IMR-90 (cell line): ENCODE measurements around the gene LNX1. TPM values are rescaled to one million over a fixed set of nuclear protein-coding genes. Genes with fewer than 3 reads are reported as not detected.

Experiments used
- ATAC-seq: fragments of 200-7000 bp; cut with Tn5 transposase; 2 replicates; pipeline ENCODE4 v1.9.1; 2020; ENCODE audit warnings: low read depth, mild to moderate bottlenecking, moderate library complexity
- BruUV-seq: library from RNA; stranded (reverse); fragments of 400-500 nt; replicated peaks from 2 replicates; lab custom pipeline; 2021; lab: Mats Ljungman, UMichigan
- CTCF ChIA-PET: fragments of 300-600 bp; formaldehyde crosslinking; extraction: SDS; loops from one replicate; lab custom pipeline; 2021; ENCODE audit warnings: antibody characterized with exemption; lab: Yijun Ruan, JAX
- POLR2A ChIA-PET: fragments of 300-600 bp; sonication (Branson Sonifier 250); formaldehyde crosslinking; loops from one replicate; lab custom pipeline; 2022; ENCODE audit warnings: antibody characterized with exemption; ENCODE audit not compliant: unreplicated experiment; lab: Charles Lee
- DNase-seq: peaks from one replicate; pipeline ENCODE4 v3.0.0; 2013
- H2AFZ ChIP-seq: replicated peaks from 2 replicates; pipeline ENCODE3; 2013; ENCODE audit warnings: low read length, mild to moderate bottlenecking; ENCODE audit not compliant: poor library complexity
- H2AK5ac ChIP-seq: 2 replicates; pipeline ENCODE4 v1.6.1; 2013; ENCODE audit warnings: low read depth, low read length, inconsistent platforms
- H2AK9ac ChIP-seq: replicated peaks from 2 replicates; pipeline ENCODE3; 2013; ENCODE audit warnings: mild to moderate bottlenecking, low read depth, low read length, moderate library complexity; ENCODE audit not compliant: poor library complexity
- H2BK120ac ChIP-seq: 2 replicates; pipeline ENCODE4 v1.6.1; 2013; ENCODE audit warnings: low read depth, low read length, inconsistent platforms
- H2BK15ac ChIP-seq: 3 replicates; pipeline ENCODE4 v1.6.1; 2013; ENCODE audit warnings: low read depth, low read length, inconsistent platforms
- H2BK20ac ChIP-seq: 2 replicates; pipeline ENCODE4 v1.6.1; 2013; ENCODE audit warnings: low read depth, mild to moderate bottlenecking, inconsistent platforms, low read length, moderate library complexity
- H2BK5ac ChIP-seq: 2 replicates; pipeline ENCODE4 v1.6.1; 2013; ENCODE audit warnings: mild to moderate bottlenecking, low read depth, low read length, inconsistent platforms; ENCODE audit not compliant: poor library complexity, severe bottlenecking
- H3K14ac ChIP-seq: replicated peaks from 2 replicates; pipeline ENCODE4 v1.6.1; 2013; ENCODE audit warnings: low read depth, low read length, inconsistent platforms
- H3K18ac ChIP-seq: 2 replicates; pipeline ENCODE4 v1.6.1; 2013; ENCODE audit warnings: low read depth, low read length, control low read depth
- H3K23ac ChIP-seq: 2 replicates; pipeline ENCODE4 v1.6.1; 2013; ENCODE audit warnings: low read depth, low read length, inconsistent platforms
- H3K27ac ChIP-seq: 2 replicates; pipeline ENCODE4 v1.5.1; 2013; ENCODE audit warnings: mild to moderate bottlenecking, control low read depth, low read length; ENCODE audit not compliant: insufficient read depth
- H3K27me3 ChIP-seq: 2 replicates; pipeline ENCODE4 v1.6.1; 2013; ENCODE audit warnings: low read length; ENCODE audit not compliant: control insufficient read depth, insufficient read depth
- H3K36me3 ChIP-seq: 2 replicates; pipeline ENCODE4 v1.6.1; 2013; ENCODE audit warnings: low read length, mixed read lengths; ENCODE audit not compliant: control insufficient read depth, insufficient read depth
- H3K4ac ChIP-seq: 2 replicates; pipeline ENCODE4 v1.6.1; 2013; ENCODE audit warnings: low read depth, low read length, inconsistent platforms
- H3K4me1 ChIP-seq: 2 replicates; pipeline ENCODE4 v1.6.1; 2013; ENCODE audit warnings: low read length, mixed read lengths; ENCODE audit not compliant: control insufficient read depth, insufficient read depth
- H3K4me2 ChIP-seq: 2 replicates; pipeline ENCODE4 v1.6.1; 2013; ENCODE audit warnings: low read depth, mild to moderate bottlenecking, control low read depth, low read length, moderate library complexity
- H3K4me3 ChIP-seq: 2 replicates; pipeline ENCODE4 v1.5.1; 2013; ENCODE audit warnings: low read depth, mild to moderate bottlenecking, control low read depth, low read length, moderate library complexity; ENCODE audit not compliant: insufficient read depth
- H3K56ac ChIP-seq: 2 replicates; pipeline ENCODE4 v1.6.1; 2013; ENCODE audit warnings: low read length, inconsistent platforms; ENCODE audit not compliant: insufficient read depth; ENCODE audit errors: extremely low read depth
- H3K79me1 ChIP-seq, 2 experiments: 2 replicates each; pipeline ENCODE4 v1.6.1; 2013; ENCODE audit warnings: low read length in 2 of 2, inconsistent platforms in 1 of 2, low read depth in 1 of 2
- H3K9ac ChIP-seq: 2 replicates; pipeline ENCODE4 v1.6.1; 2013; ENCODE audit warnings: low read depth, low read length, control low read depth
- H3K9me1 ChIP-seq: 2 replicates; pipeline ENCODE4 v1.6.1; 2013; ENCODE audit warnings: low read length, inconsistent platforms; ENCODE audit not compliant: insufficient read depth
- H3K9me3 ChIP-seq: 2 replicates; pipeline ENCODE4 v1.6.1; 2013; ENCODE audit warnings: low read length; ENCODE audit not compliant: control insufficient read depth, insufficient read depth
- H4K20me1 ChIP-seq: 2 replicates; pipeline ENCODE4 v1.6.1; 2013; ENCODE audit warnings: low read length, inconsistent platforms; ENCODE audit not compliant: insufficient read depth
- H4K5ac ChIP-seq: 2 replicates; pipeline ENCODE4 v1.6.1; 2013; ENCODE audit warnings: mild to moderate bottlenecking, low read depth, low read length, control low read depth
- H4K8ac ChIP-seq, 2 experiments: 2 replicates each; pipeline ENCODE4 v1.6.1; 2013; ENCODE audit warnings: low read depth in 2 of 2, low read length in 2 of 2, control low read depth in 1 of 2, inconsistent platforms in 1 of 2
- H4K91ac ChIP-seq: 2 replicates; pipeline ENCODE4 v1.6.1; 2013; ENCODE audit warnings: low read depth, low read length, inconsistent platforms; ENCODE audit not compliant: insufficient read depth
- BHLHE40 ChIP-seq: fragments of 150-350 bp; IDR thresholded peaks from 2 replicates; pipeline ENCODE4 v1.6.1; 2016; ENCODE audit warnings: mild to moderate bottlenecking, low read depth, low read length
- CEBPB ChIP-seq: IDR thresholded peaks from 2 replicates; pipeline ENCODE4 v1.6.1; 2012; ENCODE audit warnings: low read depth, low read length, improper control_type of control experiment
- CHD1 ChIP-seq: IDR thresholded peaks from 2 replicates; pipeline ENCODE4 v1.6.1; 2012; ENCODE audit warnings: low read depth, low read length, improper control_type of control experiment
- MAFK ChIP-seq: IDR thresholded peaks from 2 replicates; pipeline ENCODE4 v1.6.1; 2012; ENCODE audit warnings: low read depth, low read length, improper control_type of control experiment
- MAZ ChIP-seq: IDR thresholded peaks from 2 replicates; pipeline ENCODE4 v1.6.1; 2012; ENCODE audit warnings: low read depth, mild to moderate bottlenecking, low read length, improper control_type of control experiment, moderate library complexity, borderline replicate concordance
- MXI1 ChIP-seq: IDR thresholded peaks from 2 replicates; pipeline ENCODE4 v1.6.1; 2012; ENCODE audit warnings: low read depth, mild to moderate bottlenecking, low read length, moderate library complexity, borderline replicate concordance
- NFE2L2 ChIP-seq: fragments of 150-350 bp; IDR thresholded peaks from 2 replicates; pipeline ENCODE4 v1.6.1; 2016; ENCODE audit warnings: low read depth, mild to moderate bottlenecking, low read length
- POLR2A ChIP-seq: IDR thresholded peaks from 2 replicates; pipeline ENCODE4 v1.6.1; 2012; ENCODE audit warnings: mild to moderate bottlenecking, low read depth, low read length
- RFX5 ChIP-seq: IDR thresholded peaks from 2 replicates; pipeline ENCODE4 v1.8.0; 2012; ENCODE audit warnings: low read depth, mild to moderate bottlenecking, low read length, moderate library complexity
- SMC3 ChIP-seq: fragments of 150-350 bp; IDR thresholded peaks from 2 replicates; pipeline ENCODE4 v1.6.1; 2016; ENCODE audit warnings: low read depth, mild to moderate bottlenecking, antibody characterized with exemption, low read length, moderate library complexity
- WGBS, 2 experiments: methylation state at CpG; one replicate each; pipeline versions ENCODE4 v1.1.5 to v1.1.7; 2013; ENCODE audit warnings: missing lambda C conversion rate in 2 of 2; ENCODE audit not compliant: insufficient read length in 1 of 2; ENCODE audit errors: extremely low coverage in 2 of 2; 5-methylcytosine and 5-hydroxymethylcytosine counted together
- dilution Hi-C: fragments of 300-500 bp; cut with HindIII; formaldehyde crosslinking; loops from one replicate; pipeline ENCODE4 v1.14.3; 2018; ENCODE audit warnings: low sequenced_read_pairs; ENCODE audit not compliant: unreplicated experiment
- in situ Hi-C: fragments of 300-500 bp; cut with MboI; formaldehyde crosslinking; loops from 3 replicates; pipeline ENCODE4 v1.14.3; 2019; ENCODE audit warnings: low sequenced_read_pairs, inconsistent platforms, mixed read lengths
- intact Hi-C: fragments of 100-400 bp; cut with micrococcal nuclease; formaldehyde crosslinking; loops from 2 replicates; pipeline ENCODE4 v1.10.0; 2022
- polyA plus RNA-seq, 3 experiments: library from polyadenylated mRNA; depleted of rRNA; stranded (reverse); fragments of >200 nt; gene quantifications; 2 replicates each; pipeline ENCODE4 v1.2.3, GENCODE V29; 2012; ENCODE audit warnings: low replicate concordance in 1 of 3
- total RNA-seq: library from RNA; depleted of rRNA; stranded (reverse); fragments of >200 nt; gene quantifications from 2 replicates; pipeline ENCODE4 v1.2.3, GENCODE V29; 2012
- TF ChIP-seq, protein P1 (sequence below): fragments of 150-350 bp; IDR thresholded peaks from 2 replicates; pipeline ENCODE4 v1.6.1; 2016; ENCODE audit warnings: low read depth, mild to moderate bottlenecking, low read length, moderate library complexity, borderline replicate concordance
- TF ChIP-seq, protein P2 (sequence below): conservative IDR thresholded peaks from 2 replicates; pipeline ENCODE4 v1.5.1; 2012; ENCODE audit warnings: mild to moderate bottlenecking, low read depth, low read length, improper control_type of control experiment
- TF ChIP-seq, protein P3 (sequence below): fragments of 150-350 bp; IDR thresholded peaks from 2 replicates; pipeline ENCODE4 v1.6.1; 2017; ENCODE audit warnings: mild to moderate bottlenecking, antibody characterized with exemption, low read length, low read depth

The LNX1 gene
- total and polyA plus RNA-seq, 2 of the 4 experiments (the other 2 are of a cell fraction), result 0.15 to 0.36 TPM

DNA sequence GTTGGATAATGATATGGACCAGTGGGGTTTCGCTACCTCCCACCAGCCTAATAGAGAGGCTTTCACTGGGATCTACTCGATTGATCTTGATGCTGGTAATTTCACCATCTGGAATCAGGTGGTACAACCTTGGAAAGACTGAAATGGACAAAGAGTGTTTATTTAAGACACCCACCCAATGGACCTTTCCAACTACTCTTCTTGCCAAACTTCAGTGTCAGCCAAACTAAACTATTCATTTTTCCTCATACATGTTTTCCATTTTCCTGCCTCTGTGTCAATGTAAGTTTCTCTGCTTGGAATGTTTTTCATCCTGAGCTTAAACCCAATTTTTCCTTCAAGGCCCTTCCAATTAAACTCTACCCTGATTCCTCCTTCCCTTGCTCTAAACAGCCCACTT is 92.6 kb downstream of the LNX1 start:
- Histone ChIP-seq H3K23ac (no peak overlapping the region), H4K91ac (no peak overlapping the region), H2AK5ac (no peak overlapping the region), H3K36me3 (no peaks in the 10 kb centered on the region), H3K27me3 (no peaks in the 10 kb centered on the region), H2BK120ac (no peak overlapping the region), H3K4me1 (peaks cover 2% of the 10 kb centered on the region), H3K79me1 (no peaks in the 10 kb centered on the region), H3K4me2 (no peak overlapping the region), H3K56ac (no peak overlapping the region), H3K4me3 (no peak overlapping the region), H3K9ac (no peak overlapping the region), H2BK5ac (no peak overlapping the region), H2BK15ac (no peak overlapping the region), H4K8ac (no peak overlapping the region), H2BK20ac (0 out of 2 replicates have a peak overlapping the region, but pooled peaks have one; percentile 21), H4K5ac (no peak overlapping the region), H3K4ac (0 out of 2 replicates have a peak overlapping the region, but pooled peaks have one; percentile 23), H3K9me3 (no peaks in the 10 kb centered on the region), H2AK9ac (no peak overlapping the region), H3K9me1 (no peaks in the 10 kb centered on the region), H3K27ac (no peak overlapping the region), H3K18ac (no peak overlapping the region), H4K20me1 (no peaks in the 10 kb centered on the region), H3K14ac (no peak overlapping the region), H2AFZ (no peak overlapping the region)
- POLR2A ChIA-PET, result no interaction called here
- dilution Hi-C loops, result no loop called here
- CTCF ChIA-PET, result no interaction called here
- in situ Hi-C loops, result loop anchor here (10.0 kb wide), 1 partner anchor 726 kb away; the partner anchor contains the start of gene PDGFRA
- ATAC-seq, result no peak
- no CpG with 5 or more reads among the region's 2 CpGs for WGBS, 2 experiments
- intact Hi-C loops, result loop anchor here (10.0 kb wide), 1 partner anchor 286 kb away; no protein-coding TSS in a partner anchor
- no peak for TF ChIP-seq MXI1
- no peak for TF ChIP-seq SMC3
- TF ChIP-seq POLR2A, result no peak
- TF ChIP-seq CEBPB, result no peak
- no peak for TF ChIP-seq MAZ
- no peak for TF ChIP-seq BHLHE40
- no peak for TF ChIP-seq NFE2L2
- TF ChIP-seq, protein P1, sequence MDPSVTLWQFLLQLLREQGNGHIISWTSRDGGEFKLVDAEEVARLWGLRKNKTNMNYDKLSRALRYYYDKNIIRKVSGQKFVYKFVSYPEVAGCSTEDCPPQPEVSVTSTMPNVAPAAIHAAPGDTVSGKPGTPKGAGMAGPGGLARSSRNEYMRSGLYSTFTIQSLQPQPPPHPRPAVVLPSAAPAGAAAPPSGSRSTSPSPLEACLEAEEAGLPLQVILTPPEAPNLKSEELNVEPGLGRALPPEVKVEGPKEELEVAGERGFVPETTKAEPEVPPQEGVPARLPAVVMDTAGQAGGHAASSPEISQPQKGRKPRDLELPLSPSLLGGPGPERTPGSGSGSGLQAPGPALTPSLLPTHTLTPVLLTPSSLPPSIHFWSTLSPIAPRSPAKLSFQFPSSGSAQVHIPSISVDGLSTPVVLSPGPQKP, result no peak
- TF ChIP-seq, protein P2, sequence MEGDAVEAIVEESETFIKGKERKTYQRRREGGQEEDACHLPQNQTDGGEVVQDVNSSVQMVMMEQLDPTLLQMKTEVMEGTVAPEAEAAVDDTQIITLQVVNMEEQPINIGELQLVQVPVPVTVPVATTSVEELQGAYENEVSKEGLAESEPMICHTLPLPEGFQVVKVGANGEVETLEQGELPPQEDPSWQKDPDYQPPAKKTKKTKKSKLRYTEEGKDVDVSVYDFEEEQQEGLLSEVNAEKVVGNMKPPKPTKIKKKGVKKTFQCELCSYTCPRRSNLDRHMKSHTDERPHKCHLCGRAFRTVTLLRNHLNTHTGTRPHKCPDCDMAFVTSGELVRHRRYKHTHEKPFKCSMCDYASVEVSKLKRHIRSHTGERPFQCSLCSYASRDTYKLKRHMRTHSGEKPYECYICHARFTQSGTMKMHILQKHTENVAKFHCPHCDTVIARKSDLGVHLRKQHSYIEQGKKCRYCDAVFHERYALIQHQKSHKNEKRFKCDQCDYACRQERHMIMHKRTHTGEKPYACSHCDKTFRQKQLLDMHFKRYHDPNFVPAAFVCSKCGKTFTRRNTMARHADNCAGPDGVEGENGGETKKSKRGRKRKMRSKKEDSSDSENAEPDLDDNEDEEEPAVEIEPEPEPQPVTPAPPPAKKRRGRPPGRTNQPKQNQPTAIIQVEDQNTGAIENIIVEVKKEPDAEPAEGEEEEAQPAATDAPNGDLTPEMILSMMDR, result no peak
- no peak for TF ChIP-seq MAFK
- TF ChIP-seq RFX5, result no peak
- TF ChIP-seq, protein P3, sequence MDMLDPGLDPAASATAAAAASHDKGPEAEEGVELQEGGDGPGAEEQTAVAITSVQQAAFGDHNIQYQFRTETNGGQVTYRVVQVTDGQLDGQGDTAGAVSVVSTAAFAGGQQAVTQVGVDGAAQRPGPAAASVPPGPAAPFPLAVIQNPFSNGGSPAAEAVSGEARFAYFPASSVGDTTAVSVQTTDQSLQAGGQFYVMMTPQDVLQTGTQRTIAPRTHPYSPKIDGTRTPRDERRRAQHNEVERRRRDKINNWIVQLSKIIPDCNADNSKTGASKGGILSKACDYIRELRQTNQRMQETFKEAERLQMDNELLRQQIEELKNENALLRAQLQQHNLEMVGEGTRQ, result no peak
- no peak for TF ChIP-seq CHD1
- no TSS peak for BruUV-seq
- no peak for DNase-seq
